ENCODE measurements around the gene CLCA2. TPM values are rescaled to one million over a fixed set of nuclear protein-coding genes. Genes with fewer than 3 reads are reported as not detected.

CLCA2 gene
- total and polyA plus RNA-seq, 10 donors = 0.02 to 0.06 TPM; not detected in 8

DNA sequence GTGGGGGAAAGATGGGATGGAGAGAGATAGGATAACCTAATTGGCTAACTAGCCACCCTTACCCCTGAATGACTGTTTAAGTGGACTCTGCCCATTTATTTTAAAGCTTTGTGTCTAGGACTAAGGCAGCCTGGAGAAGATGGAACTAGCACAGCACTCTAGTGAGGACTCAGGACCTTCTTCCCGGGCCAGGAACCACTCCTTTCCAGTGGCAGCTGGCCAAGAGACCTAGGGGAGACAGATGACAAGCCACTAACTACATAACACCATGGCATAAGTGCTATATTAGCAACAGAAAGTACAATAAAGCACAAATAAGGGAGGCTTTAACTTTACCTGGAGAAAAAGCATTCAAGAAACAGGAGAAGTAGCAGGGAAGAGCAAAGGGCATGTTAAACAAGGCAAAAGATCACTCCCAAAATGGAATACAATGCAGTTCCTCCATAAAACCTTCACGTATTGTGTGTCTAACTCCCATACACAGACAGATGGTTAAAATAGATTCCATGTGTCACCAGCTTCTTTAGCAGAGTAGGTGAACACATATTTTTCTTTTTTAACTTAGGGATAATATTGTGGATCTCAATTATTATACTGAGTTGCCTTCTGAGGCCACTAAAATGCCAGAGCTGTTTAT is 65.4 kb downstream of the CLCA2 start:
- WGBS, 5 donors = 64 to 81% (median 76%) methylated on average over 2 of the region's 2 CpGs
- intact Hi-C loops (cut with DNase I; ENCODE audit: low total_unique reads) = no loop called here
- Histone ChIP-seq H3K27me3 (replicated peaks in 1 of 7) (no peaks in the 10 kb centered on the region), H3K4me3 (no peak overlapping the region), H3K9me3 (no peaks in the 10 kb centered on the region), H3K36me3 (no peaks in the 10 kb centered on the region), H3K4me1 (no peaks in the 10 kb centered on the region), H3K27ac (no peak overlapping the region)
- DNase-seq = no peak
- TF ChIP-seq POLR2A (IDR thresholded peaks at IDR 0.05) (no peak), POLR2AphosphoS5 (IDR thresholded peaks at IDR 0.05) (no peak)
- TF ChIP-seq, protein P1, sequence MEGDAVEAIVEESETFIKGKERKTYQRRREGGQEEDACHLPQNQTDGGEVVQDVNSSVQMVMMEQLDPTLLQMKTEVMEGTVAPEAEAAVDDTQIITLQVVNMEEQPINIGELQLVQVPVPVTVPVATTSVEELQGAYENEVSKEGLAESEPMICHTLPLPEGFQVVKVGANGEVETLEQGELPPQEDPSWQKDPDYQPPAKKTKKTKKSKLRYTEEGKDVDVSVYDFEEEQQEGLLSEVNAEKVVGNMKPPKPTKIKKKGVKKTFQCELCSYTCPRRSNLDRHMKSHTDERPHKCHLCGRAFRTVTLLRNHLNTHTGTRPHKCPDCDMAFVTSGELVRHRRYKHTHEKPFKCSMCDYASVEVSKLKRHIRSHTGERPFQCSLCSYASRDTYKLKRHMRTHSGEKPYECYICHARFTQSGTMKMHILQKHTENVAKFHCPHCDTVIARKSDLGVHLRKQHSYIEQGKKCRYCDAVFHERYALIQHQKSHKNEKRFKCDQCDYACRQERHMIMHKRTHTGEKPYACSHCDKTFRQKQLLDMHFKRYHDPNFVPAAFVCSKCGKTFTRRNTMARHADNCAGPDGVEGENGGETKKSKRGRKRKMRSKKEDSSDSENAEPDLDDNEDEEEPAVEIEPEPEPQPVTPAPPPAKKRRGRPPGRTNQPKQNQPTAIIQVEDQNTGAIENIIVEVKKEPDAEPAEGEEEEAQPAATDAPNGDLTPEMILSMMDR (IDR thresholded peaks at IDR 0.05 in 8 of 11, conservative IDR thresholded peaks at IDR 0.05 in 3 of 11) = no peak

DNA sequence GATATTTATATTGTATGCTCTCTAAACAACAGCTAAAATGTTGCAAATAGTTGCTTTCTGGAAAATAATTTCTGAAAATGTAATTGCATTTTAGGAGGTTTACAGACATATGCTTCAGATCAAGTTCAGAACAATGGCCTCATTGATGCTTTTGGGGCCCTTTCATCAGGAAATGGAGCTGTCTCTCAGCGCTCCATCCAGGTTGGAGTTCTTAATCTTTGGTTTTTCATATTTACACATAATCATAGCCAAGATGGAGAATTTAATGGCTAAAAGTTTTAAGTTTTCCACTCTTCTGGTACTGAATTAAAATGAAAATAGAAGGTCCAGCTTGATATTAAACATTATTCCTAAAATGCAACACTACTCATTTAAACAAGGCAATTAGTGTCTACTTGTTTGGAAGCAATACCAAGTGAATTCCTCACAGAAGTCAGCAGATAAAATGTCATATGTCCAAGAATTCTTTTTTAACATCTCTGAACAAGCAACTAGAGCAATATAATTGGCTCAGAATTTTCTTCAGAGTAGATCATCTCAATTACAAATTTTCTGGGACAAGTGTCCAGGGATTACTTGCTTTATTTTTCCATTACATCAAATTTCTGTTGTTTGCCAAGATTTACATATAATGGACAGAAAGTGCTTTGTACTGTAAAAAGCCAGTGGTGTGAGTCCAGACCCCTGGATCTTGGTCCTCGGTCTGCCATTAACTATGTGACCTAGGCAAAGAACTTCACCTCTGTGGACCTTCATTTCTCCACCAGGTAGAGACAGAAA is 67.4 kb downstream of the CLCA2 start:
- Histone ChIP-seq H3K9me3 (no peaks in the 10 kb centered on the region), H3K27ac (no peak overlapping the region), H3K4me3 (no peak overlapping the region), H3K4me1 (no peaks in the 10 kb centered on the region), H3K27me3 (replicated peaks in 1 of 7) (no peaks in the 10 kb centered on the region), H3K36me3 (no peaks in the 10 kb centered on the region)
- TF ChIP-seq, protein P1 (IDR thresholded peaks at IDR 0.05 in 8 of 11, conservative IDR thresholded peaks at IDR 0.05 in 3 of 11) = no peak
- TF ChIP-seq POLR2AphosphoS5 (IDR thresholded peaks at IDR 0.05) = no peak
- no peak for TF ChIP-seq POLR2A (IDR thresholded peaks at IDR 0.05)
- DNase-seq = no peak
- WGBS, 5 donors = 82 to 92% (median 90%) methylated on average over 2 of the region's 2 CpGs
- intact Hi-C loops (cut with DNase I; ENCODE audit: low total_unique reads) = no loop called here

DNA sequence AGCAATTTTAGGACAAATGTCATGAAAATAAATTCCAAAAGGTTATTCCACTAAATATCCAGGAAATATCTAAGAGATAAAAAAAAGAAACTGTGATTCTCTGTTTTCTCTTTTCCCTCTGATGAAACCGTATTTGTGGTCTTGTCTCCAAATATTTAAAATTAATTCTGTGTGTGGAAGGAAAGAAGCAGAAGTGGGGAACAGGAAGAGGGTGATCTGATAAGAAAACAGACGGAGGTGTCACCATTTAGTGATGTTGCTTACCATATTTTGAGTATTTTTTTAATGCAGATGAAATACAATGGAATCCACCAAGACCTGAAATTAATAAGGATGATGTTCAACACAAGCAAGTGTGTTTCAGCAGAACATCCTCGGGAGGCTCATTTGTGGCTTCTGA is 74.3 kb downstream of the CLCA2 start:
- H3K27ac ChIP-seq = no peak overlapping the region
- intact Hi-C loops (cut with DNase I; ENCODE audit: low total_unique reads) = no loop called here
- H3K4me1 ChIP-seq = peaks cover 0 to 16% (median 7%) of the 10 kb centered on the region in 6 donors
- H3K36me3 ChIP-seq = no peaks in the 10 kb centered on the region
- no peaks in the 10 kb centered on the region for H3K9me3 ChIP-seq
- 40 to 52% (median 44%) methylated on average over 3 of the region's 3 CpGs for WGBS, 5 donors
- DNase-seq = no peak
- no peaks in the 10 kb centered on the region for H3K27me3 ChIP-seq (replicated peaks in 1 of 7)
- TF ChIP-seq, protein P1 (IDR thresholded peaks at IDR 0.05 in 8 of 11, conservative IDR thresholded peaks at IDR 0.05 in 3 of 11) = no peak
- no peak overlapping the region for H3K4me3 ChIP-seq

DNA sequence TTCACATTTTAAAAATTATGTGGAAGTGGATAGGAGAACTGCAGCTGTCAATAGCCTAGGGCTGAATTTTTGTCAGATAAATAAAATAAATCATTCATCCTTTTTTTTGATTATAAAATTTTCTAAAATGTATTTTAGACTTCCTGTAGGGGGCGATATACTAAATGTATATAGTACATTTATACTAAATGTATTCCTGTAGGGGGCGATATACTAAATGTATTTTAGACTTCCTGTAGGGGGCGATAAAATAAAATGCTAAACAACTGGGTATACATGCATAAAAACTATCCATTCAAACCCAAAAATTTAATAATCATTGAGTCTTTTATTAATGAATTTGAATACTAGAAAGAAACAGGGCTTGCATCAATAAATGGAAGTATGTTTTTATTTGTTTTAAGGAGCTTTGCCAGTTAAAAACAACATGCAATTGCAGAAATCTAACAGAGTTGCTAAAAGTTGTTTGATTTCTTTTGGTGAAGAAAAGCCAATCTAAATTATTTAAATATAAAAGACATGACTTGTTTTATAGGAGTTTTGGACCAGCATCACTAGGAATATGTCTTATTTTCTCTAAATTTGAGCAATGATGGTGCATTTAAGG is 76.1 kb downstream of the CLCA2 start:
- DNase-seq = no peak
- TF ChIP-seq POLR2A (IDR thresholded peaks at IDR 0.05) = no peak
- TF ChIP-seq, protein P1 (IDR thresholded peaks at IDR 0.05 in 8 of 11, conservative IDR thresholded peaks at IDR 0.05 in 3 of 11) = peak; percentile 68 to 90 (median 83)
- H3K36me3 ChIP-seq = no peaks in the 10 kb centered on the region
- H3K9me3 ChIP-seq = no peaks in the 10 kb centered on the region
- no peak overlapping the region for H3K27ac ChIP-seq
- H3K4me3 ChIP-seq = no peak overlapping the region
- H3K27me3 ChIP-seq (replicated peaks in 1 of 7) = peaks cover 0 to 4% (median 0%) of the 10 kb centered on the region in 7 donors
- intact Hi-C loops (cut with DNase I; ENCODE audit: low total_unique reads) = loop anchor here (10.0 kb wide), 2 partner anchors 125 to 185 kb away; no protein-coding TSS in a partner anchor
- WGBS, 5 donors = 7 to 16% (median 10%) methylated on average over 3 of the region's 3 CpGs
- H3K4me1 ChIP-seq = peaks cover 0 to 32% (median 12%) of the 10 kb centered on the region in 6 donors
